H1 (cell line): ENCODE data around the gene CD300E. TPM values are rescaled to one million over a fixed set of nuclear protein-coding genes. Genes with fewer than 3 reads are reported as not detected.

ENCODE experiments used
- KDM5A ChIP-seq: fragments of 200-600 bp; IDR thresholded peaks from 2 replicates; pipeline ENCODE4 v1.7.1; 2012; ENCODE audit warnings: mild to moderate bottlenecking, low read length, inconsistent platforms, mixed read lengths
- SAP30 ChIP-seq: fragments of 300-600 bp; sonication (generic); IDR thresholded peaks from 2 replicates; pipeline ENCODE4 v1.7.1; 2012; ENCODE audit warnings: low read length, moderate library complexity, mild to moderate bottlenecking, inconsistent platforms; ENCODE audit not compliant: insufficient read depth, insufficient replicate concordance
- TAF7 ChIP-seq: optimal IDR thresholded peaks from 2 replicates; pipeline ENCODE3; 2011; ENCODE audit warnings: low read depth, mild to moderate bottlenecking, inconsistent platforms, low read length, moderate library complexity, borderline replicate concordance
- polyA plus RNA-seq, 7 experiments: library from polyadenylated mRNA; depleted of rRNA in 3 of 7; stranded (reverse) in 5 of 7; unstranded in 2 of 7; fragments of >200 nt in 5 of 7; fragments of 200-250 nt in 2 of 7; gene quantifications; 1 replicate in 5 of 7; 2 replicates in 1 of 7; 4 replicates in 1 of 7; pipeline versions ENCODE4 v1.2.1 to v1.2.3, GENCODE V29; 2011 to 2013; ENCODE audit warnings: missing spikeins in 2 of 7, mixed read lengths in 2 of 7
- total RNA-seq: library from RNA; stranded (reverse); fragmentation: NEBNext Ultra II Directional; extraction: Animal tissue kit (Norgen Biotek cat#: 25700); gene quantifications from 2 replicates; pipeline ENCODE4 v1.2.1, GENCODE V29; 2021
- TF ChIP-seq, protein P1 (sequence below): fragments of 300-600 bp; sonication (generic); IDR thresholded peaks from 2 replicates; pipeline ENCODE4 v1.7.1; 2012; ENCODE audit warnings: low read length, moderate library complexity, mild to moderate bottlenecking, inconsistent platforms; ENCODE audit not compliant: insufficient replicate concordance

CD300E gene
- total and polyA plus RNA-seq, 2 of the 8 experiments (the other 6 are each of a cell fraction or from before 2014, with no cell fraction given) = not detected

DNA sequence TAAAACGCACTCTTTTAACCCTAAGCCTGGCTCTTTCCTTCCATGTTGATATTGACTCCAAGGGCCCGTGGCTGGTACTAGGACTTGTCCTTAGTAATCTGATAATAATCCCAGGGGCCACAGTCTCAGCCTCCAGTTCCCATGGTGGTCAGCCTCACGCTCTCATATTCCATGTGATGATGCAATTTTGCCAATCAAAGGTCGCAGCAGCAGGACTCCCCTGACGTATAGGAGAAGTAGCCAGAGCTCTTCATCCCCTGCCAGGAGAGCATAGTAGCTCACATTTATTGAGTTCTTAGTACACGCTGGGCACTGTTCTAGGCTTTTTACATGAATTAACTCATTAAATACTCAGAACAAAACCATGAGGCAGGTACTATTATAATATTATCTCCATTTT is 46.8 kb upstream of the CD300E start (continued):
- TF ChIP-seq, protein P1, sequence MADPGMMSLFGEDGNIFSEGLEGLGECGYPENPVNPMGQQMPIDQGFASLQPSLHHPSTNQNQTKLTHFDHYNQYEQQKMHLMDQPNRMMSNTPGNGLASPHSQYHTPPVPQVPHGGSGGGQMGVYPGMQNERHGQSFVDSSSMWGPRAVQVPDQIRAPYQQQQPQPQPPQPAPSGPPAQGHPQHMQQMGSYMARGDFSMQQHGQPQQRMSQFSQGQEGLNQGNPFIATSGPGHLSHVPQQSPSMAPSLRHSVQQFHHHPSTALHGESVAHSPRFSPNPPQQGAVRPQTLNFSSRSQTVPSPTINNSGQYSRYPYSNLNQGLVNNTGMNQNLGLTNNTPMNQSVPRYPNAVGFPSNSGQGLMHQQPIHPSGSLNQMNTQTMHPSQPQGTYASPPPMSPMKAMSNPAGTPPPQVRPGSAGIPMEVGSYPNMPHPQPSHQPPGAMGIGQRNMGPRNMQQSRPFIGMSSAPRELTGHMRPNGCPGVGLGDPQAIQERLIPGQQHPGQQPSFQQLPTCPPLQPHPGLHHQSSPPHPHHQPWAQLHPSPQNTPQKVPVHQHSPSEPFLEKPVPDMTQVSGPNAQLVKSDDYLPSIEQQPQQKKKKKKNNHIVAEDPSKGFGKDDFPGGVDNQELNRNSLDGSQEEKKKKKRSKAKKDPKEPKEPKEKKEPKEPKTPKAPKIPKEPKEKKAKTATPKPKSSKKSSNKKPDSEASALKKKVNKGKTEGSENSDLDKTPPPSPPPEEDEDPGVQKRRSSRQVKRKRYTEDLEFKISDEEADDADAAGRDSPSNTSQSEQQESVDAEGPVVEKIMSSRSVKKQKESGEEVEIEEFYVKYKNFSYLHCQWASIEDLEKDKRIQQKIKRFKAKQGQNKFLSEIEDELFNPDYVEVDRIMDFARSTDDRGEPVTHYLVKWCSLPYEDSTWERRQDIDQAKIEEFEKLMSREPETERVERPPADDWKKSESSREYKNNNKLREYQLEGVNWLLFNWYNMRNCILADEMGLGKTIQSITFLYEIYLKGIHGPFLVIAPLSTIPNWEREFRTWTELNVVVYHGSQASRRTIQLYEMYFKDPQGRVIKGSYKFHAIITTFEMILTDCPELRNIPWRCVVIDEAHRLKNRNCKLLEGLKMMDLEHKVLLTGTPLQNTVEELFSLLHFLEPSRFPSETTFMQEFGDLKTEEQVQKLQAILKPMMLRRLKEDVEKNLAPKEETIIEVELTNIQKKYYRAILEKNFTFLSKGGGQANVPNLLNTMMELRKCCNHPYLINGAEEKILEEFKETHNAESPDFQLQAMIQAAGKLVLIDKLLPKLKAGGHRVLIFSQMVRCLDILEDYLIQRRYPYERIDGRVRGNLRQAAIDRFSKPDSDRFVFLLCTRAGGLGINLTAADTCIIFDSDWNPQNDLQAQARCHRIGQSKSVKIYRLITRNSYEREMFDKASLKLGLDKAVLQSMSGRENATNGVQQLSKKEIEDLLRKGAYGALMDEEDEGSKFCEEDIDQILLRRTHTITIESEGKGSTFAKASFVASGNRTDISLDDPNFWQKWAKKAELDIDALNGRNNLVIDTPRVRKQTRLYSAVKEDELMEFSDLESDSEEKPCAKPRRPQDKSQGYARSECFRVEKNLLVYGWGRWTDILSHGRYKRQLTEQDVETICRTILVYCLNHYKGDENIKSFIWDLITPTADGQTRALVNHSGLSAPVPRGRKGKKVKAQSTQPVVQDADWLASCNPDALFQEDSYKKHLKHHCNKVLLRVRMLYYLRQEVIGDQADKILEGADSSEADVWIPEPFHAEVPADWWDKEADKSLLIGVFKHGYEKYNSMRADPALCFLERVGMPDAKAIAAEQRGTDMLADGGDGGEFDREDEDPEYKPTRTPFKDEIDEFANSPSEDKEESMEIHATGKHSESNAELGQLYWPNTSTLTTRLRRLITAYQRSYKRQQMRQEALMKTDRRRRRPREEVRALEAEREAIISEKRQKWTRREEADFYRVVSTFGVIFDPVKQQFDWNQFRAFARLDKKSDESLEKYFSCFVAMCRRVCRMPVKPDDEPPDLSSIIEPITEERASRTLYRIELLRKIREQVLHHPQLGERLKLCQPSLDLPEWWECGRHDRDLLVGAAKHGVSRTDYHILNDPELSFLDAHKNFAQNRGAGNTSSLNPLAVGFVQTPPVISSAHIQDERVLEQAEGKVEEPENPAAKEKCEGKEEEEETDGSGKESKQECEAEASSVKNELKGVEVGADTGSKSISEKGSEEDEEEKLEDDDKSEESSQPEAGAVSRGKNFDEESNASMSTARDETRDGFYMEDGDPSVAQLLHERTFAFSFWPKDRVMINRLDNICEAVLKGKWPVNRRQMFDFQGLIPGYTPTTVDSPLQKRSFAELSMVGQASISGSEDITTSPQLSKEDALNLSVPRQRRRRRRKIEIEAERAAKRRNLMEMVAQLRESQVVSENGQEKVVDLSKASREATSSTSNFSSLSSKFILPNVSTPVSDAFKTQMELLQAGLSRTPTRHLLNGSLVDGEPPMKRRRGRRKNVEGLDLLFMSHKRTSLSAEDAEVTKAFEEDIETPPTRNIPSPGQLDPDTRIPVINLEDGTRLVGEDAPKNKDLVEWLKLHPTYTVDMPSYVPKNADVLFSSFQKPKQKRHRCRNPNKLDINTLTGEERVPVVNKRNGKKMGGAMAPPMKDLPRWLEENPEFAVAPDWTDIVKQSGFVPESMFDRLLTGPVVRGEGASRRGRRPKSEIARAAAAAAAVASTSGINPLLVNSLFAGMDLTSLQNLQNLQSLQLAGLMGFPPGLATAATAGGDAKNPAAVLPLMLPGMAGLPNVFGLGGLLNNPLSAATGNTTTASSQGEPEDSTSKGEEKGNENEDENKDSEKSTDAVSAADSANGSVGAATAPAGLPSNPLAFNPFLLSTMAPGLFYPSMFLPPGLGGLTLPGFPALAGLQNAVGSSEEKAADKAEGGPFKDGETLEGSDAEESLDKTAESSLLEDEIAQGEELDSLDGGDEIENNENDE = no peak
- no peak for TF ChIP-seq TAF7
- no peak for TF ChIP-seq SAP30
- TF ChIP-seq KDM5A = no peak
